WI38 (cell line): Measurements from ENCODE around the gene XKR7.

ENCODE experiments used
- H3K4me3 ChIP-seq: 2 replicates; pipeline ENCODE4 v1.5.1; 2011; ENCODE audit warnings: low read depth, mild to moderate bottlenecking, control low read depth, low read length
- TF ChIP-seq, protein P1 (sequence below): IDR thresholded peaks from 2 replicates; pipeline ENCODE4 v1.5.1; 2012; ENCODE audit warnings: low read depth, mild to moderate bottlenecking, control low read depth, low read length

XKR7 gene

DNA sequence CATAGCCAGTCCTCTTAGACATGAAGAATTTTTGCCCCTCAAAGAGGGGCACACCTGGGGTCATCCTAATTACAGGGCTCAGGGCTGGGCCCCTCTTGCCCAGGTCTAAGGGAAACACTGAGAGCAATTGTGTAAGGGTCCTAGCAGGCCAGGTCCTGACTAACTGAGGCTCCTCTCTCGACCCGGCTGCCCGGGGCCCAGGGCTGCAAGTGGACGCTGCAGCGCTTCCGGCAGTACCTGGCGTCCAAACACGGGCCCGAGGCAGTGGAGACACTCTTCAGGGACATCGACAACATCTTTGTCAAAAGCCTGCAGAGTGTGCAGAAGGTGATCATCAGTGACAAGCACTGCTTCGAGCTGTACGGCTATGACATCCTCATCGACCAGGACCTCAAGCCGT lies 33.5 kb upstream of the XKR7 start:
- TF ChIP-seq, protein P1, sequence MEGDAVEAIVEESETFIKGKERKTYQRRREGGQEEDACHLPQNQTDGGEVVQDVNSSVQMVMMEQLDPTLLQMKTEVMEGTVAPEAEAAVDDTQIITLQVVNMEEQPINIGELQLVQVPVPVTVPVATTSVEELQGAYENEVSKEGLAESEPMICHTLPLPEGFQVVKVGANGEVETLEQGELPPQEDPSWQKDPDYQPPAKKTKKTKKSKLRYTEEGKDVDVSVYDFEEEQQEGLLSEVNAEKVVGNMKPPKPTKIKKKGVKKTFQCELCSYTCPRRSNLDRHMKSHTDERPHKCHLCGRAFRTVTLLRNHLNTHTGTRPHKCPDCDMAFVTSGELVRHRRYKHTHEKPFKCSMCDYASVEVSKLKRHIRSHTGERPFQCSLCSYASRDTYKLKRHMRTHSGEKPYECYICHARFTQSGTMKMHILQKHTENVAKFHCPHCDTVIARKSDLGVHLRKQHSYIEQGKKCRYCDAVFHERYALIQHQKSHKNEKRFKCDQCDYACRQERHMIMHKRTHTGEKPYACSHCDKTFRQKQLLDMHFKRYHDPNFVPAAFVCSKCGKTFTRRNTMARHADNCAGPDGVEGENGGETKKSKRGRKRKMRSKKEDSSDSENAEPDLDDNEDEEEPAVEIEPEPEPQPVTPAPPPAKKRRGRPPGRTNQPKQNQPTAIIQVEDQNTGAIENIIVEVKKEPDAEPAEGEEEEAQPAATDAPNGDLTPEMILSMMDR, result no peak
- no peak overlapping the region for H3K4me3 ChIP-seq

DNA sequence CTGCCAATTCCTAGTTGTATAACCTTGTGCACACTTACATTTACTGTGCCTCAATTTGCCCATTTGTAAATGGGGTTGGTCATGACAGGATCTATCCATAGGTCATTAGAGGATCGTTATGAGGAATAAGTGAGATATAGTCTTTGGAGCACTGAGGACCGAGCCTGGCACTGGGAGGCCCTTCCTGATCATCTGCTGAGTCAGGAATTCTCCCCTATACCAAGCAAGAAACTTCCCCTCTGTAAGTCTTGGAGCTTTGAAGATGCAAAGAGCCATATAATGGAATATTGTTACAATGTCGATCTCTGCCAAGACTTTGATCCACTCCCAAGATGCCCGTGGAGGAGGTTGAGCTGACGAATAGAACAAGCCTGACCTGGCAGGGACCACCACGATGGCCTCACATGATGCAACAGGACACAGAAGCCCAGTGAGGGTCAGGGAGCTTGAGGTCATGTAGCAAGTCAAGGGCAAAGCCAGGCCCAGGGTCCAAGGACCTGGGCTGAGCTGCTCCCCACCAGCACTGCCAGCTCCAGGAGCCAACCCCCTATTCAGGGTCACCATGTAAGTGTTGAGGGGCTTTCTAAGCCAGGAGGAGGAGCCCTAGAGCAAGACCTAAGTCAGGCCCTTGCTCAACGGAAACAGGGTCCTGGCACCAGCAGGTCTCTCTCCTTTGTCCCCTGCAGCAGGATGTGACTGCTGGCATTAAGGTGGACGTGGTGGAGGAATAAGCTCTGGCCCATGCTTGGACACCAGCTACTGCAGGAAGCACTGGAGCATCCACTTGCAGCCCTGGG lies 32.8 kb upstream of the XKR7 start:
- H3K4me3 ChIP-seq, result no peak overlapping the region
- TF ChIP-seq, protein P1, result no peak

DNA sequence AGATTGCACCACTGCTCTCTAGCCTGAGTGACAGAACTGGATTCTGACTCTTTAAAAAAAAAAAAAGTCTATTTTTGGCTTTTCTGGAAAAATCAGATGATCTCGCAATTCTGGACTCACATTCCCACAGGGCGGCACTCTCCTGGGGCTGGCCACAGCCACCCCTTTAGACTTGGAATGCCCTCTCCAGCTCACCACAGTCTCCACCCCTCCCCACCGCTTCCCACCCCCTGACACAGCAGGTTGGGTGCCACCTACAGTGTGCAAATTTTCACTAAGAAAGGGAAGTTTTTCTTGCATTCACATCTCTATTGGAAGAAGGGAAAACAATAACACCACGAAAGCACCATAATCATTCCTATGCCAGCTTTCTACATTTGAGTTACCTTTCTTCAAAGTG lies 31.5 kb upstream of the XKR7 start:
- H3K4me3 ChIP-seq, result no peak overlapping the region
- TF ChIP-seq, protein P1, result no peak

DNA sequence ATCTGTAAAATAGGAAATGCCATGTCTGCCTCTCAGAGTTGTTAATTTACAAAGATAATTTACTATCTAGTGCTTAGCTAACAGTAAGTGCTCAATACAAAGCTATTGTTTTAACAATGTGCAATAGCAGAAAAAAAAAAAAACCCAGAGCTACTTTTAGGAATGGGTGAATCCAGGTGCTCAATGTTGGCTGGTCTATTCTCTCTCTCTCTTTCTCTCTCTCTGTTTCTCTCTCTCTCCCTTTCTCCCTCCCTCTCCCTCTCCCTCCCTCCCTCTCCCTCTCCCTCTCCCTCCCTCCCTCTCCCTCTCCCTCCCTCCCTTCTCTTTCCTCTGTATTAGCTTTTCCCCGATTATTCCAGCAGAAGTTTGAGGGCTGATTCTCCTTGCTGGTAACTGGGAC lies 30.1 kb upstream of the XKR7 start:
- TF ChIP-seq, protein P1, result no peak

DNA sequence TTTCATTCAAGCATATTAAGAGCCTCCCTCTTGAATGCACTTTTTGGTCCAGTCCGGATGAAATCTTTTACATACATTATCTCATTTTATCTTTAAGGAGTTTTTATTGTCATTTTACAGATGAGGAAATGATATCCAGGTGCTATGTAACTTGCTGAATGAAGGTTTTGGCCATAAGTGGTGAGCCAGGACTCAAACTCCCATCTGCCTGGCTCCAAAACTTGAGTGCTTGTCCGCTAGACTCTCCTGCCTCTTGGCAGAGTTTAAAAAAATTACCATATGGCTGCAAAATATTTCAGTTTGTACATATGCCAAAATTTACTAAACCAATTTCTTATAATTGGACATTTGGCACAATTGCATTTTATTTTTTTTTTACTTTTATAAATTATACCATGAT lies 28.3 kb upstream of the XKR7 start:
- TF ChIP-seq, protein P1, result no peak
- no peak overlapping the region for H3K4me3 ChIP-seq

More for the DNA sequence above, 30.1 kb upstream of the XKR7 start:
- H3K4me3 ChIP-seq, result no peak overlapping the region

DNA sequence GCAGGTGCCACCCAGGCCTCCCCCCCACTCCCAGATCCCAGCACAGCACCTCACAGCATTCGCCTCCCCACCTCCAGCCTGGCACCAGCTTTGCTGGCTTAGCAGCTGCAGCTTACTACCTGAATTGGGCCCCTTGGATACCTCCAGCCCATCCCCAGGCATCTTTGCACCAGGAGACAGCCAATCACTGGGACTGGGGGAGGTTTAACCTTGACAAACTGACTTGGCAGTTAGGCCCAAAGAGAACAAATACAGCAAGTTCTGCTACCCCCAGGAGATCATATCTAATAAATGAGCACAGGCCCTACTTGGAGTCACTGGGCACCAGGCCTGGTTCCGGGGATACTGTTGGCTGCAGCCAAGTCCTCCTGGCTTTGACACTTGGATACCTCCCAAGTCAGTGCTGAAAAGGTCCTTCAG lies 24.9 kb upstream of the XKR7 start:
- no peak overlapping the region for H3K4me3 ChIP-seq

DNA sequence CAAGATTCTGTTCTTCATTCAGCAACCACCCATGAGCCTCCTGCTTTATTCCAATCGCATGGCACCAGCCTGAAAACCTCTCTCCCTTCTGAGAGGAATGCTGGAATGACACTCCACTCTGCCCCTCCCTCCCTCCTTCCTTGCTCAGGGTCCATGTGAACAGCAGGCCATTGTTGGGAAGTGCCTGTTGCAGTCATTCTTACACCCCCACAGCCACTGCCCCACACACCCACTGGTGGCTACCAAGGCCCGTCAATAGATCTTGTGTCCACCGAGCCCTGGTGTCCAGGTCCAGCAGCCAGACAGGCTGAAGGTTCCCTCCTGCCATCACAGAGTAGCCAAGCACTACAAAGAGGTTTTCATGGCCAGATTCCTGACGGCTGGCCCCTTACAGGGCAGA lies 22.6 kb upstream of the XKR7 start:
- H3K4me3 ChIP-seq, result no peak overlapping the region
- TF ChIP-seq, protein P1, result no peak

More for the DNA sequence above, 24.9 kb upstream of the XKR7 start:
- TF ChIP-seq, protein P1, result no peak
